ENCODE measurements around the gene VSTM5. TPM values are rescaled to one million over a fixed set of nuclear protein-coding genes. Genes with fewer than 3 reads are reported as not detected.
"Not testable (repeated sequence)": the region's sequence is repeated elsewhere in the genome, so short reads cannot be mapped to it uniquely, and the experiment has no call there.

Gene VSTM5
- total RNA-seq, 2 experiments from 2014 or later, result not detected

- TF ChIP-seq, protein P1, sequence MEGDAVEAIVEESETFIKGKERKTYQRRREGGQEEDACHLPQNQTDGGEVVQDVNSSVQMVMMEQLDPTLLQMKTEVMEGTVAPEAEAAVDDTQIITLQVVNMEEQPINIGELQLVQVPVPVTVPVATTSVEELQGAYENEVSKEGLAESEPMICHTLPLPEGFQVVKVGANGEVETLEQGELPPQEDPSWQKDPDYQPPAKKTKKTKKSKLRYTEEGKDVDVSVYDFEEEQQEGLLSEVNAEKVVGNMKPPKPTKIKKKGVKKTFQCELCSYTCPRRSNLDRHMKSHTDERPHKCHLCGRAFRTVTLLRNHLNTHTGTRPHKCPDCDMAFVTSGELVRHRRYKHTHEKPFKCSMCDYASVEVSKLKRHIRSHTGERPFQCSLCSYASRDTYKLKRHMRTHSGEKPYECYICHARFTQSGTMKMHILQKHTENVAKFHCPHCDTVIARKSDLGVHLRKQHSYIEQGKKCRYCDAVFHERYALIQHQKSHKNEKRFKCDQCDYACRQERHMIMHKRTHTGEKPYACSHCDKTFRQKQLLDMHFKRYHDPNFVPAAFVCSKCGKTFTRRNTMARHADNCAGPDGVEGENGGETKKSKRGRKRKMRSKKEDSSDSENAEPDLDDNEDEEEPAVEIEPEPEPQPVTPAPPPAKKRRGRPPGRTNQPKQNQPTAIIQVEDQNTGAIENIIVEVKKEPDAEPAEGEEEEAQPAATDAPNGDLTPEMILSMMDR (conservative IDR thresholded peaks at IDR 0.05; ENCODE audit: low read length), result no peak
- TF ChIP-seq EZH2phosphoT487 (IDR thresholded peaks at IDR 0.05; ENCODE audit: borderline replicate concordance, low read depth, low read length), result no peak
- Histone ChIP-seq H3K79me2 (ENCODE audit: insufficient read depth, low read depth, low read length) (no peaks in the 10 kb centered on the region), H4K20me1 (ENCODE audit: insufficient read depth, low read length) (no peaks in the 10 kb centered on the region), H2AFZ (ENCODE audit: low read length) (peak overlapping the region; percentile 61; the same call in 1 of the 2 replicates), H3K4me2 (ENCODE audit: low read length) (no peak overlapping the region), H3K36me3 (ENCODE audit: insufficient read depth, low read length) (no peaks in the 10 kb centered on the region), H3K27ac (ENCODE audit: low read depth, low read length, poor library complexity, severe bottlenecking) (no peak overlapping the region), H3K4me1 (ENCODE audit: insufficient read depth, low read length, poor library complexity, severe bottlenecking) (no peaks in the 10 kb centered on the region), H3K9me3 (ENCODE audit: low read length) (no peaks in the 10 kb centered on the region), H3K9me2 (ENCODE audit: insufficient read depth, low read length) (no peaks in the 10 kb centered on the region), H3K4me3 (ENCODE audit: low read depth, low read length, poor library complexity, severe bottlenecking) (no peak overlapping the region)
- no peak for DNase-seq (ENCODE audit: low spot score)
- intact Hi-C loops (cut with micrococcal nuclease; ENCODE audit: unreplicated experiment), result no loop called here
- ChIA-PET POLR2A (no interaction called here), CTCF (ENCODE audit: unreplicated experiment) (no interaction called here)
- BruUV-seq (replicated peaks), result no TSS peak
These were observed 19.4 kb upstream of the VSTM5 start for GRCh38 chr11:93869830-93870229.

DNA sequence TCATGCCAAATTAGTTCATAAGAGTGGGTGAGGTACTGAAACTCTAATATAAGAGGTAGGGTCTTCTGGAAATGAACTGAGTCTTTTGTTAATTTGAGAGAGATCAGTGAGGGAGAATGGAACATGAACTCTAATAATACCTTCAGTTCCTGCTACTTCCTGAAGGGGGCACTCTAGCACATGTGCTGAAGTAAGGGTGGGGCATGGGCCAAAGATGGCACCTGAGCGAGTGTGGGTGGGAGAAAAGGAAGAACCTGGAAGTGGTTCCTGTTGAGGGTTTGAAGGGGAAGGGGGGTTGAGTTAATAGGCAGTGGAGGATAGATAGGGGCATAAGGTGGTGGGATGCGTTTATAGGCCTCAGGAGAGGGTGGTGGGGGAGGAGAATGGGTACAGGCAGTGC lies 18.0 kb upstream of the VSTM5 start:
- H3K36me3 ChIP-seq (ENCODE audit: insufficient read depth, low read length); H3K4me2 ChIP-seq (ENCODE audit: low read length); H3K79me2 ChIP-seq (ENCODE audit: insufficient read depth, low read depth, low read length); H3K4me3 ChIP-seq (ENCODE audit: low read depth, low read length, poor library complexity, severe bottlenecking); CTCF ChIA-PET (ENCODE audit: unreplicated experiment); H4K20me1 ChIP-seq (ENCODE audit: insufficient read depth, low read length); H3K9me2 ChIP-seq (ENCODE audit: insufficient read depth, low read length); intact Hi-C loops (cut with micrococcal nuclease; ENCODE audit: unreplicated experiment); POLR2A ChIA-PET; BruUV-seq (replicated peaks); H3K27ac ChIP-seq (ENCODE audit: low read depth, low read length, poor library complexity, severe bottlenecking); H3K4me1 ChIP-seq (ENCODE audit: insufficient read depth, low read length, poor library complexity, severe bottlenecking); H3K9me3 ChIP-seq (ENCODE audit: low read length): not testable (repeated sequence)
- 0 out of 2 replicates have a peak overlapping the region, but pooled peaks have one; percentile 29 for H2AFZ ChIP-seq (ENCODE audit: low read length)
- TF ChIP-seq, protein P1 (conservative IDR thresholded peaks at IDR 0.05; ENCODE audit: low read length), result peak; percentile 76
- DNase-seq (ENCODE audit: low spot score), result peak; percentile 18

- CTCF ChIA-PET (ENCODE audit: unreplicated experiment), result no interaction called here
- no peaks in the 10 kb centered on the region for H3K36me3 ChIP-seq (ENCODE audit: insufficient read depth, low read length)
- H3K4me1 ChIP-seq (ENCODE audit: insufficient read depth, low read length, poor library complexity, severe bottlenecking), result peaks cover 5% of the 10 kb centered on the region
- H3K9me3 ChIP-seq (ENCODE audit: low read length), result no peaks in the 10 kb centered on the region
- no TSS peak for BruUV-seq (replicated peaks)
- intact Hi-C loops (cut with micrococcal nuclease; ENCODE audit: unreplicated experiment), result no loop called here
- no peak overlapping the region for H3K4me3 ChIP-seq (ENCODE audit: low read depth, low read length, poor library complexity, severe bottlenecking)
- H3K4me2 ChIP-seq (ENCODE audit: low read length), result no peak overlapping the region
- no peaks in the 10 kb centered on the region for H4K20me1 ChIP-seq (ENCODE audit: insufficient read depth, low read length)
- H3K9me2 ChIP-seq (ENCODE audit: insufficient read depth, low read length), result no peaks in the 10 kb centered on the region
- POLR2A ChIA-PET, result no interaction called here
- peak overlapping the region; percentile 49 for H2AFZ ChIP-seq (ENCODE audit: low read length)
- DNase-seq (ENCODE audit: low spot score), result peak; percentile 24
- TF ChIP-seq, protein P1 (conservative IDR thresholded peaks at IDR 0.05; ENCODE audit: low read length), result no peak
- TF ChIP-seq EZH2phosphoT487 (IDR thresholded peaks at IDR 0.05; ENCODE audit: borderline replicate concordance, low read depth, low read length), result no peak
- no peaks in the 10 kb centered on the region for H3K79me2 ChIP-seq (ENCODE audit: insufficient read depth, low read depth, low read length)
- H3K27ac ChIP-seq (ENCODE audit: low read depth, low read length, poor library complexity, severe bottlenecking), result no peak overlapping the region
These were observed 11.4 kb upstream of the VSTM5 start for GRCh38 chr11:93861808-93862207.
